GM12891 (cell line): Measurements from ENCODE around the gene SMIM35.

Experiments used
- POLR2A ChIP-seq: IDR thresholded peaks from 2 replicates; pipeline ENCODE4 v1.6.1; 2011; ENCODE audit warnings: low read depth, low read length, control low read depth
- POLR2AphosphoS5 ChIP-seq: IDR thresholded peaks from 2 replicates; pipeline ENCODE4 v1.6.1; 2011; ENCODE audit warnings: low read depth, low read length, control low read depth
- TAF1 ChIP-seq: IDR thresholded peaks from 2 replicates; pipeline ENCODE4 v1.6.1; 2011; ENCODE audit warnings: low read depth, low read length, control low read depth

- TF ChIP-seq POLR2A (no peak), POLR2AphosphoS5 (no peak), TAF1 (no peak)
These were observed 107.8 kb downstream of the SMIM35 start for GRCh38 chr11:117978991-117979390.
